HFF-Myc (cell line): ENCODE measurements around the gene VWF.

Source experiments
- DNase-seq: peaks from one replicate; pipeline ENCODE4 v3.0.0-alpha.2; 2011; ENCODE audit warnings: low read depth; ENCODE audit errors: extremely low read depth
- H3K4me3 ChIP-seq: replicated peaks from 2 replicates; pipeline ENCODE4 v1.5.1; 2011; ENCODE audit warnings: low read depth, mild to moderate bottlenecking, control low read depth, low read length
- CTCF ChIP-seq: IDR thresholded peaks from 2 replicates; pipeline ENCODE4 v1.5.1; 2012; ENCODE audit warnings: mild to moderate bottlenecking, low read depth, low read length, control low read depth; ENCODE audit errors: missing control alignments

The VWF gene

DNA sequence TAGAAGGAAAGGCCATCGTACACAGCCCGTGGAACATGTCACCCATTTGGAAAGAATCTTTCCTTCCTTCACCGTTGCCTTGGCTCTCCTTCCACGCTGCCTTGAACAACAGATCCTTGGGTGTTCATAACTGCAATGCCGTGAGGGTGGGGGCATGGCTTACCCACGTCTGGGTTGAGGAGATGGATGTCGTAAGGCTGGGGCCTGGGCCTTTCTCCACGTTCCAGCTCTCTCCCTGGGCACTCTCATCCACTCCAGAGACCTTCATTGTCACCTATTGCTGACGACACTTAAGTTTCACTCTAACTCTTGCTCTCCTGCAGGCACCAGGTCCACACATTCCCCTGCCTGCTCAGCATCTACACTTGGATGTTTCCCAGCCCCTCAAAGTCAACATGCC lies 198.8 kb downstream of the VWF start:
- DNase-seq: no peak
- no peak overlapping the region for H3K4me3 ChIP-seq
- no peak for TF ChIP-seq CTCF

GRCh38 chr12:5924342-5924741 lies 200.1 kb downstream of the VWF start:
- H3K4me3 ChIP-seq: no peak overlapping the region
- DNase-seq: no peak
- no peak for TF ChIP-seq CTCF

DNA sequence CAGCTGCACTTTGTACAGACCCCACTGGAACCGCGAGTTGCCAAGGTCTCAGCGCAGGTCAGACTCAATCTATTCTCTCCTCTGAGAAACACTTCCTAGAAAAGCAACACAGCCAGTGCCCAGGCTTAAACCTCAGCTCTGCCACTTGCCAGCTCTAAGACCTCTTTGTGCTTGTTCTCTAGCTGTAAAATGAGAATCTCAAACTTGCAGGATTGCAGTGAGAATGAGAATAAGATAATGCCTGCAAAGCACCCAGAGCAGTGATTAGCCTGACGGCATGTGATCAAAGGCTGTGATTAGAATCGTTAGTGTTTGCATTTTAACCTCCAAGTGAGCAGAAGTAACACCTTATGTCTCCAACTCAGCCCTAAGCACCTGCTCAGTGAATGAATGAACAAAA lies 200.7 kb downstream of the VWF start:
- H3K4me3 ChIP-seq: no peak overlapping the region
- TF ChIP-seq CTCF: no peak
- no peak for DNase-seq

DNA sequence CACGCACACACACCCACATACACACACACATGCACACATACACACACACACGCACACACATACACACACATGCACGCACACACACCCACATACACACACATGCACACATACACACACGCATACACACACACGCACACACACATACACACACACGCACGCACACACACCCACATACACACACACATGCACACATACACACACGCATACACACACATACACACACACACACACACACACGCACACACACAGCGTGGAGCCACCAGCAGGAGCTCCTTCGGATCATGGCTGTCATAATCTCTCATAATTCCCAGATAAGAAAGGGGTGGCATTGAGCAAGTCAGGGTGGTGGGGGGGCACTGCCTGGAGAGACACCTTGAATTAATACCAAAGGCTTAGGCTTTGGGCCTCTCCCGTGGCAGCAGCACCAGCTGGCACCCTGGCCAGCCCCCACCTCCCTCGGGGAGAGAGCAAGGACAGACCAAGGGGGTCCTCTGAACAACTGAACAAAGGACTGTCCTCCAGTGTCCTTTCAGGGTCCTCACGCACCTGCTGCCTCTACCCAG lies 201.3 kb downstream of the VWF start:
- TF ChIP-seq CTCF: no peak
- no peak overlapping the region for H3K4me3 ChIP-seq
- DNase-seq: no peak

DNA sequence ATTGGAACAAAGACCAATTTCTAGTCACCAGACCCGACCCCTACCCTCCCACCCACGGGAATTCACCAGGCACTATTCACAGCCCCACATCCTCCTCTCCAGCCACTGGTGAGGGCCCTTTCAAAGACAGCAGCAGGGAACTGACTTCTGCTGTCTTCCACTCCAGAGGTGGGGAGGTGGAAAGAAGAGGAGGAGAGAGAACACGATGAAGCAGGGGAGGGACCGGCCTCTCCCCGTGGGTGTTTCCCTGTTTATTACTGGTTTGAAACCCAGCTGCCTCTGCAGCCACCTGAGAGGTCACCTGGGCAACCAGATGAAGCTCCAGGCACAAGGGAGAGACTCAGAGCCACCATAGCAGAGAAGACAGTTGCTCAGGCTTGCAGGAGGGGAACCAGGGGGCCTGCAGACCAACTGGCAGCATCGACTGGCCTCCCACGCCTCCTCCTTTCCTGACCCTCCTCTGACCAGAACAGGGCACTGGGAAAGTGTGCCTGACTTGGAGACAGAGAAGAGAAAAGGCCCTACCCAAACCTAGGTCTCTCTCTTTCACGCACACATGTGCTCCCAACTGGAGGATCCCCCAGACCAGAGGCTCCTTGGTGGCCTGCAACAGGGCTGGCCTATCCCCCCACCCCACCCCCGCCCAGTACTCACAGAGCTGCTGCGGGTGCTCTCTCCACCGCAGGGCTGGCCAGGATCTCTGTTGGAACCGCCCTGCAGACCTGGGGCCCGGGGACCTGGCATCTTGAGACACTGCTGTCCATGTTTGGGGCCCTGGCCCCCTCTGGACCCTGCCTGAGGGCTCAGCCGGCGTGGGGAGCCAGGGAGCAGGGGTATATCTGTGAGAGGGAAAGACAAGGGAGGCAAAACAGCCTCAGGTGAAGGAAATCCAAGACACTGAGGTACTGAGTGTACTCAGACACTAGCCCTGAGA lies 202.2 kb downstream of the VWF start:
- DNase-seq: no peak
- H3K4me3 ChIP-seq: no peak overlapping the region
- no peak for TF ChIP-seq CTCF

DNA sequence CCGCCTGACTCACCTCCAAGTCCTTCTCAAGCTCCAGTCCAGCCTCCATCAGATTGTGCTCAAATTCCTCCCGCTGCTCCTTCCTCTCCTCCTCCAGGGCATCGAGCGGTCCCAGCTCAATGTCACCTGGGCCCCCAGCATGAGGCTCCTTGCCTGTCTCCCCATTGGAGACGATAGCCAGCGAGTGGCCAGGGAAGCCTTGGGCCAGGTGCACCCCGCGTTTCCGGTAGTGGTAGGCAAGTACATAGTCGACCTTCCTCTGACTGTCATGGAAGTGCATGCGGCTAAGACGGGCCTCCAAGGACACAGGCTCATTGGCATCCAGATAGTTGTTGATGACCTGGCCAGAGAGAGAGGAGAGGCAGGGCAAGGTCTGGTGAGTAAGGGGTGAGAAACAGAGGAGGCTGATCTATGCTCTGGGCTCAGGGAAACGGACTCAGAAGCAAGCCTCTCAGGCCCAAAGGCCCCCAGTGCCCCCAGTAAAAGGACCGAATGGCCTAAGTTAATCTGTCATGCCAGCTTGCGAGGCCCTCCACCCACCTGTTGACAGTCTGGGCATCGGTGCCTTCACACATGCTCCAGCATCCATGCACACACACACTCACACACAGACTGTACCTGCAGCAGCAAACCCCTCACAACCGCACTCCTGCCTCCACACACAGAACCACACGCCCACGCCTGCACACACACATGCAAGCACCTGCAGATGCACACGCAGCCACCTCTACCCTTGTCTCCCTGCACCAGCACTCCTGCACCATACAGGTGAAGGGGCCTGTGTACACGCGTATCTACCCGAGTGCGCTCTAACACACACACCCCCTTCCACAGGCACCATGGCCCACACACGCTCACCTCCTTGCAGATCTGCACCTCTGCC lies 203.2 kb downstream of the VWF start:
- TF ChIP-seq CTCF: no peak
- H3K4me3 ChIP-seq: no peak overlapping the region
- DNase-seq: no peak
